GM23338 (cell line): ENCODE results near the gene CASP8. TPM values are rescaled to one million over a fixed set of nuclear protein-coding genes. Genes with fewer than 3 reads are reported as not detected.

ENCODE experiments used
- ATAC-seq: fragments of 200-7000 bp; cut with Tn5 transposase; 3 replicates; pipeline ENCODE4 v1.9.1; 2020
- DNase-seq: peaks from one replicate; pipeline ENCODE4 v3.0.0-alpha.2; 2015; ENCODE audit warnings: low spot score
- H2AFZ ChIP-seq: fragments of 200-600 bp; sonication (generic); 2 replicates; pipeline ENCODE4 v1.8.0; 2016; ENCODE audit warnings: antibody characterized with exemption, mild to moderate bottlenecking, moderate library complexity
- H3F3A ChIP-seq: fragments of 200-600 bp; sonication (generic); replicated peaks from 2 replicates; pipeline ENCODE4 v1.8.0; 2017; ENCODE audit warnings: antibody characterized with exemption, mixed run types, low read depth
- H3K27ac ChIP-seq: fragments of 200-600 bp; sonication (generic); 2 replicates; pipeline ENCODE4 v1.6.1; 2016; ENCODE audit warnings: low read depth
- H3K27me3 ChIP-seq: fragments of 200-600 bp; sonication (generic); 2 replicates; pipeline ENCODE4 v1.8.0; 2016; ENCODE audit warnings: mild to moderate bottlenecking, mixed run types, moderate library complexity; ENCODE audit not compliant: insufficient read depth
- H3K36me3 ChIP-seq: fragments of 200-600 bp; sonication (generic); 2 replicates; pipeline ENCODE4 v1.8.0; 2016; ENCODE audit warnings: mild to moderate bottlenecking; ENCODE audit not compliant: insufficient read depth
- H3K4me1 ChIP-seq: fragments of 200-600 bp; sonication (generic); 2 replicates; pipeline ENCODE4 v1.8.0; 2016; ENCODE audit warnings: mild to moderate bottlenecking, moderate library complexity; ENCODE audit not compliant: insufficient read depth
- H3K4me2 ChIP-seq: fragments of 200-600 bp; sonication (generic); 2 replicates; pipeline ENCODE4 v1.7.1; 2017; ENCODE audit warnings: mixed run types
- H3K4me3 ChIP-seq: fragments of 200-600 bp; sonication (generic); 2 replicates; pipeline ENCODE4 v1.6.1; 2016; ENCODE audit warnings: mixed run types
- H3K79me2 ChIP-seq: fragments of 200-600 bp; sonication (generic); replicated peaks from 2 replicates; pipeline ENCODE4 v1.8.0; 2017; ENCODE audit warnings: mild to moderate bottlenecking; ENCODE audit not compliant: insufficient read depth
- H3K9me2 ChIP-seq: fragments of 200-600 bp; sonication (generic); 2 replicates; pipeline ENCODE4 v1.8.0; 2017; ENCODE audit not compliant: insufficient read depth
- H4K20me1 ChIP-seq: fragments of 200-600 bp; sonication (generic); replicated peaks from 2 replicates; pipeline ENCODE4 v1.8.0; 2017; ENCODE audit warnings: mild to moderate bottlenecking; ENCODE audit not compliant: insufficient read depth
- H3K27ac Mint-ChIP-seq: 2 replicates; pipeline ENCODE4 v1.8.0; 2020; ENCODE audit warnings: inconsistent platforms, mild to moderate bottlenecking, moderate library complexity, mixed read lengths
- H3K27me3 Mint-ChIP-seq: 3 replicates; pipeline ENCODE4 v1.8.0; 2022; ENCODE audit warnings: low read depth, mild to moderate bottlenecking, moderate library complexity, mixed read lengths, inconsistent platforms; ENCODE audit not compliant: insufficient read depth, poor library complexity
- H3K36me3 Mint-ChIP-seq: 3 replicates; pipeline ENCODE4 v1.8.0; 2021; ENCODE audit warnings: low read depth, mild to moderate bottlenecking, inconsistent platforms, moderate library complexity, mixed read lengths
- H3K4me1 Mint-ChIP-seq: 3 replicates; pipeline ENCODE4 v1.8.0; 2020; ENCODE audit warnings: mild to moderate bottlenecking, inconsistent platforms, mixed read lengths
- H3K4me3 Mint-ChIP-seq: 3 replicates; pipeline ENCODE4 v1.8.0; 2021; ENCODE audit warnings: moderate library complexity, mild to moderate bottlenecking, inconsistent platforms, mixed read lengths
- H3K9me3 Mint-ChIP-seq: 3 replicates; pipeline ENCODE4 v1.8.0; 2020; ENCODE audit warnings: moderate library complexity, mild to moderate bottlenecking, inconsistent platforms, mixed read lengths
- CREB1 ChIP-seq: fragments of 250-450 bp; sonication (Bioruptor Pico); IDR thresholded peaks from 2 replicates; pipeline ENCODE4 v1.5.0; 2020; ENCODE audit warnings: low read depth, mild to moderate bottlenecking, moderate library complexity
- ETS1 ChIP-seq: IDR thresholded peaks from 2 replicates; pipeline ENCODE4 v1.6.1; 2016; ENCODE audit warnings: antibody characterized with exemption
- EZH2 ChIP-seq: fragments of 200-600 bp; sonication (generic); IDR thresholded peaks from one replicate; pipeline ENCODE4 v1.8.0; 2017; ENCODE audit warnings: antibody characterized with exemption, mild to moderate bottlenecking, low read depth; ENCODE audit not compliant: unreplicated experiment
- EZH2phosphoT487 ChIP-seq: fragments of 200-600 bp; sonication (generic); IDR thresholded peaks from one replicate; pipeline ENCODE4 v1.8.1; 2018; ENCODE audit warnings: antibody characterized with exemption; ENCODE audit not compliant: unreplicated experiment
- JUNB ChIP-seq: IDR thresholded peaks from one replicate; pipeline ENCODE4 v1.6.1; 2016; ENCODE audit warnings: antibody characterized with exemption; ENCODE audit not compliant: unreplicated experiment
- NANOG ChIP-seq: IDR thresholded peaks from 2 replicates; pipeline ENCODE4 v1.6.1; 2016; ENCODE audit warnings: antibody characterized with exemption, borderline replicate concordance
- POLR2AphosphoS5 ChIP-seq: IDR thresholded peaks from 2 replicates; pipeline ENCODE4 v1.6.1; 2016; ENCODE audit warnings: antibody characterized with exemption, low read depth
- REST ChIP-seq: IDR thresholded peaks from one replicate; pipeline ENCODE4 v1.6.1; 2018; ENCODE audit warnings: antibody characterized with exemption; ENCODE audit not compliant: unreplicated experiment
- STAT1 ChIP-seq: IDR thresholded peaks from one replicate; pipeline ENCODE4 v1.6.1; 2016; ENCODE audit warnings: antibody characterized with exemption; ENCODE audit not compliant: unreplicated experiment
- ZNF114 ChIP-seq: fragments of 250-450 bp; sonication (Bioruptor Pico); IDR thresholded peaks from 2 replicates; pipeline ENCODE4 v1.5.0; 2020; ENCODE audit warnings: mild to moderate bottlenecking, moderate library complexity
- ZNF331 ChIP-seq: fragments of 250-450 bp; sonication (Bioruptor Pico); IDR thresholded peaks from 2 replicates; pipeline ENCODE4 v1.5.0; 2020; ENCODE audit warnings: low read depth, mild to moderate bottlenecking, moderate library complexity
- polyA plus RNA-seq: library from polyadenylated mRNA; unstranded; fragments of >200 nt; fragmentation: Nextera tagmentation; extraction: Ambion mirVana; gene quantifications from 2 replicates; pipeline ENCODE4 v1.2.1, GENCODE V29; 2016
- total RNA-seq: library from RNA; depleted of rRNA; stranded (reverse); fragments of >200 nt; shearing (Covaris generic); gene quantifications from 2 replicates; pipeline ENCODE4 v1.2.3, GENCODE V29; 2014
- TF ChIP-seq, protein P1 (sequence below), 2 experiments: fragments of 200-600 bp in 1 of 2; sonication (generic) in 1 of 2; conservative IDR thresholded peaks; 2 replicates each; pipeline versions ENCODE4 v1.5.1 to v1.6.1; 2016 to 2017; ENCODE audit warnings: antibody characterized with exemption in 2 of 2, low read depth in 2 of 2, mild to moderate bottlenecking in 2 of 2, moderate library complexity in 1 of 2

CASP8 gene
- total and polyA plus RNA-seq, 2 experiments from 2014 or later: 2.3 to 3.6 TPM

DNA sequence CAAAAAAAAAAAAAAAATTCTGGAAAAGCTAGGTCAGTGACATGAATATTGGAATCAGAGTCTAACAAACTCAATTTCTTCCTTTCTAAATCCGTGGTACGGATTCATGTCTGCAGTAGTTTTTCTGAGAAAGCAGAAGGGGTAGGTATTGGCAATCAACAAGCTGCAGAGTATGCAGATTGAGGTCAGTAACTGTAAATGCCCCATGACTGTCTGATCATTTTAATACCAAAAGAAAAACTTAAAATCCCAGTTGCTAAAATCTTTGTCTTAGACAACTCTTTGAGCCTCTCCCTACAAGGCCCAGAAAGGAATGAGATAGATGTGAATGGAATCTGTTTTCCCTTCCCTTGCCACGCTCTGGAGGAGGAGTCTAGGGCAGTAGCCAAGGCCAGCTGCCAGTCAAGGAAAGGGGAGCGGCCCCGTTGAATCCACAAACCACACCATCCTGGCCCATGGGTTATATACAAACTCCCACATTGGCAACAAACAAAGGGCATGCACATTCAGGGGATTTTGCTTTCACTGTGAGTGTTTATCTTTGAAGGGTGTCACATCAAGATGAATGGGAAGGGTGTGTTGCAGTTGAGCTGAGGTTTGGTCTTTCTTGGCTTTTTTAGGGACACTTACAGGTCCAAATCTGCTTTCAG lies 6.1 kb upstream of the CASP8 start:
- Histone ChIP-seq H3K79me2 (no peaks in the 10 kb centered on the region), H2AFZ (peak overlapping the region; percentile 76; the same call in 1 of the 2 replicates), H3K36me3 (no peaks in the 10 kb centered on the region), H3K27me3 (no peaks in the 10 kb centered on the region), H4K20me1 (no peaks in the 10 kb centered on the region), H3K4me2 (no peak overlapping the region), H3K4me3 (no peak overlapping the region), H3K27ac (peak overlapping the region; percentile 47; the same call in 1 of the 2 replicates), H3K4me1 (peaks cover 20% of the 10 kb centered on the region), H3F3A (no peaks in the 10 kb centered on the region), H3K9me2 (0 out of 2 replicates have a peak, but pooled peaks cover under 1% of the 10 kb centered on the region)
- DNase-seq: peak; percentile 88
- Mint-ChIP-seq H3K27me3 (peaks cover 10% of the 10 kb centered on the region), H3K4me3 (no peak overlapping the region), H3K36me3 (no peaks in the 10 kb centered on the region), H3K9me3 (no peaks in the 10 kb centered on the region), H3K4me1 (peaks cover 26% of the 10 kb centered on the region), H3K27ac (no peak overlapping the region)
- TF ChIP-seq STAT1 (no peak), ZNF114 (CRISPR knock-in tag) (no peak), ETS1 (no peak), JUNB (no peak), NANOG (no peak), EZH2phosphoT487 (no peak), POLR2AphosphoS5 (no peak)
- TF ChIP-seq, protein P1, sequence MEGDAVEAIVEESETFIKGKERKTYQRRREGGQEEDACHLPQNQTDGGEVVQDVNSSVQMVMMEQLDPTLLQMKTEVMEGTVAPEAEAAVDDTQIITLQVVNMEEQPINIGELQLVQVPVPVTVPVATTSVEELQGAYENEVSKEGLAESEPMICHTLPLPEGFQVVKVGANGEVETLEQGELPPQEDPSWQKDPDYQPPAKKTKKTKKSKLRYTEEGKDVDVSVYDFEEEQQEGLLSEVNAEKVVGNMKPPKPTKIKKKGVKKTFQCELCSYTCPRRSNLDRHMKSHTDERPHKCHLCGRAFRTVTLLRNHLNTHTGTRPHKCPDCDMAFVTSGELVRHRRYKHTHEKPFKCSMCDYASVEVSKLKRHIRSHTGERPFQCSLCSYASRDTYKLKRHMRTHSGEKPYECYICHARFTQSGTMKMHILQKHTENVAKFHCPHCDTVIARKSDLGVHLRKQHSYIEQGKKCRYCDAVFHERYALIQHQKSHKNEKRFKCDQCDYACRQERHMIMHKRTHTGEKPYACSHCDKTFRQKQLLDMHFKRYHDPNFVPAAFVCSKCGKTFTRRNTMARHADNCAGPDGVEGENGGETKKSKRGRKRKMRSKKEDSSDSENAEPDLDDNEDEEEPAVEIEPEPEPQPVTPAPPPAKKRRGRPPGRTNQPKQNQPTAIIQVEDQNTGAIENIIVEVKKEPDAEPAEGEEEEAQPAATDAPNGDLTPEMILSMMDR (conservative IDR thresholded peaks at IDR 0.05; ENCODE audit: low read depth in 2 of 2): no peak
- ATAC-seq: peak; percentile 86

DNA sequence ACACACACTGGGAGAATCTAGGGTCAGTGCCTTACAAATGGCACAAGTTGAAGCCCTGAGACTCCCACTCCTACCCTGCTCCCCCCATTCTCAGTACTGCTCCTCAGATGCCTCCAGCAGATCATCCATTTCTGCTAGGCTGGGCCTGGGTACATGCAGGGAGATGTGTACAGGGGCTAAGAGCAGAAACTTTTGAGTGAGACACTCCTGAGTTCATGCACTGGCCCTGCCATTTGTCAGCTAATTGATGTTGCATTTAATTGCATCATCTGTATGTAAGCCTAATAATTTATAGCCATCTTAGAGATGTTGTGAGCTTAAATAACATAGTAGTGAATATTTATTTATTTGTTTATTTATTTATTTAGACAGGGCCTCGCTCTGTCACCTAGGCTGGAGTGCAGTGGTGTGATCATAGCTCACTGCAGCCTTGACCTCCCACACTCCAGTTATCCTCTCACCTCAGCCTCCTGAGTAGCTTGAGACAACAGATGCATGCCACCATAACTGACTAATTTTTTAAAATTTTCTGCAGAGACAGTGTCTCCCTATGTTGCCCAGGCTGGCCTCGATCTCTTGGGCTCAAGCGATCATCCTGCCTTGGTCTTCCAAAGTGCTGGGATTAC lies 4.8 kb upstream of the CASP8 start:
- Histone ChIP-seq H4K20me1 (no peaks in the 10 kb centered on the region), H3F3A (no peaks in the 10 kb centered on the region), H3K4me3 (no peak overlapping the region), H3K4me1 (peaks cover 23% of the 10 kb centered on the region), H3K79me2 (no peaks in the 10 kb centered on the region), H3K27me3 (no peaks in the 10 kb centered on the region), H3K4me2 (no peak overlapping the region), H3K9me2 (0 out of 2 replicates have a peak, but pooled peaks cover 5% of the 10 kb centered on the region), H2AFZ (no peak overlapping the region), H3K27ac (no peak overlapping the region), H3K36me3 (no peaks in the 10 kb centered on the region)
- H3K4me1 Mint-ChIP-seq: peaks cover 30% of the 10 kb centered on the region
- H3K4me3 Mint-ChIP-seq: no peak overlapping the region
- DNase-seq (no peak), ATAC-seq (no peak)
- H3K27ac Mint-ChIP-seq: no peak overlapping the region
- peaks cover 6% of the 10 kb centered on the region for H3K27me3 Mint-ChIP-seq
- 0 out of 3 replicates have a peak, but pooled peaks cover 2% of the 10 kb centered on the region for H3K36me3 Mint-ChIP-seq
- H3K9me3 Mint-ChIP-seq: no peaks in the 10 kb centered on the region
- TF ChIP-seq JUNB: no peak
- TF ChIP-seq ZNF331: no peak
- no peak for TF ChIP-seq EZH2
- no peak for TF ChIP-seq CREB1 (CRISPR knock-in tag)
- TF ChIP-seq REST: no peak
- TF ChIP-seq, protein P1 (conservative IDR thresholded peaks at IDR 0.05; ENCODE audit: low read depth in 2 of 2): no peak
